ENCODE measurements around the gene INCA1.

GRCh38 chr17:5019475-5019956 is 22.2 kb upstream of the INCA1 start:
- no peak for TF ChIP-seq CTCF (IDR thresholded peaks at IDR 0.05)
- TF ChIP-seq POLR2A (IDR thresholded peaks at IDR 0.05) = no peak
